HG02571 (cell line): ENCODE results near the gene MOGAT2.

Experiments
- ATAC-seq: cut with Tn5 transposase; IDR thresholded peaks from one replicate; pipeline ENCODE4 v1.9.1; 2021; ENCODE audit warnings: mild to moderate bottlenecking, moderate library complexity; ENCODE audit not compliant: unreplicated experiment

MOGAT2 gene

GRCh38 chr11:75777461-75778110, 59.9 kb downstream of the MOGAT2 start:
- no peak for ATAC-seq

DNA sequence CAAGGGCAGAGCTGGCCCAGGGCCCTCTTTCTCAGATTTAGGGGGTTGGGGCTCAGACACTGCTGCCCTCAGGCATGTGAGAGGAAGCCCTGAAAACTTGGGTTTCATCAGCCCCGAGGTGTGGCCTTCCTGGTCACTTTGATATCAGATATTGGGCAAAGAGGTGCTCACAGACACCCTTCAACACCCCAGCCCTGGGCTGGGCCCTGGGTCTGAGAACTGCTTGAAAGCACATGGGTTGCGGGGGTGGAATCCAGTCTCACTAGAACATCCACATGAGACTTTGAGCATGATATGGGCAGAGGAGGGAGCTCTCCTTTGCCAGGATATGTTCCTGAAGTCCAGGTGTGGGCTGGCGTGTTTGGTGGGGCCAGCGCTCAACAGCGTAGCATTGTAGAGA, 61.3 kb downstream of the MOGAT2 start:
- ATAC-seq, result no peak

GRCh38 chr11:75779960-75780359, 62.3 kb downstream of the MOGAT2 start:
- no peak for ATAC-seq

DNA sequence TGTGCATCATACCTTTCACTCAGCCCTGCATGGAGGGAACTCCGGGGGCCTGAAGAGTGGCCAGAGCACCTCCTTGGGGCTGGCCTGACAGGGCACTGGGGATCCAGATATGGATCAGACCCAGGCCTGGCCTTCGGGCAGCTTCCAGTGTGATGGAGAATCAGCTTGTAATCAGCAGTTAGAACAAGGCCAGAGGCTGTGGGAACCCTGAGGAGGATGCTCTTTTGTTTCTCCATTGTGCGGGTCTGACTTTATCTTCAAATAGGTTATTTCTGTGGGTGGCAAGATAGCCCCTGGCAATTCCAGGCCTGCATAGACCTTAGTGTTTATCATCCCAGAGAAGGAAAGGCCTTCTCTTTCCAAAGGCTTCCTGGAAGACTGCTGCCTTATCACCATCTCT, 63.2 kb downstream of the MOGAT2 start:
- no peak for ATAC-seq

DNA sequence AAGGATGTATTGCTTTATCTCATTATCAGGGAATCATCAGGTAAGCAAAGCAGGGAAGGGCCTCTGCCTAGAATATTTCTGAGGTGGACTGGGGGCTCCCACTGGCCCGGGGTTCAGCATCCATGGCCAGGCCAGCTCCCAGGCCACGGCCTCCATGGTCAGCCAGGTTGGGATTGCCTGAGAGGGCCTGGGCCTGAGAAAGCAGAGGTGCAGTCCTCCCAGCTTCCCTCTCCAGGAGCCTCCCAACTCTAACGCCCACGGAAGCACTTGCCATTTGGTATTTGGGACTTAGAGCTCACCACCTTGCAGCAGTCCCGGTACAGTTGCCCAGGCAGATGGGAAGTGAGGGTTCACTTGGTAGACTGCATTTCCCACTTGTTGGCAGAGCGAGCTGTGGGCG, 63.7 kb downstream of the MOGAT2 start:
- ATAC-seq, result no peak

- no peak for ATAC-seq
Measured at GRCh38 chr11:75781831-75782230, 64.2 kb downstream of the MOGAT2 start.
